ENCODE data around the gene CCND3.
"Not testable (repeated sequence)": the region's sequence is repeated elsewhere in the genome, so short reads cannot be mapped to it uniquely, and the experiment has no call there.

The CCND3 gene

GRCh38 chr6:41943456-41943855 is 1.8 kb upstream of the CCND3 start:
- DNase-seq = no peak

- not testable (repeated sequence) for DNase-seq
Observed at GRCh38 chr6:41942882-41943281, 1.3 kb upstream of the CCND3 start.

- no peak for DNase-seq
Observed at GRCh38 chr6:41942067-41942851, 651 bp upstream of the CCND3 start.

- peak; percentile 56 for DNase-seq
Observed at GRCh38 chr6:41940759-41941279, 789 bp downstream of the CCND3 start.

GRCh38 chr6:41939848-41940758 is 1.5 kb downstream of the CCND3 start:
- DNase-seq = no peak

GRCh38 chr6:41939176-41939847 is 2.3 kb downstream of the CCND3 start:
- peak; percentile 29 for DNase-seq

GRCh38 chr6:41938590-41939175 is 2.9 kb downstream of the CCND3 start:
- no peak for DNase-seq

GRCh38 chr6:41937861-41938574 is 3.6 kb downstream of the CCND3 start:
- DNase-seq = peak; percentile 70

- DNase-seq = no peak
Observed at GRCh38 chr6:41937472-41937860, 4.1 kb downstream of the CCND3 start.

- peak; percentile 91 for DNase-seq
Observed at GRCh38 chr6:41936073-41936837, 5.4 kb downstream of the CCND3 start.

- no peak for DNase-seq
Observed at GRCh38 chr6:41935685-41936072, 5.9 kb downstream of the CCND3 start.

- DNase-seq = no peak
Observed at GRCh38 chr6:41935193-41935574, 6.4 kb downstream of the CCND3 start.

- DNase-seq = no peak
Observed at GRCh38 chr6:41934278-41935192, 7.1 kb downstream of the CCND3 start.

GRCh38 chr6:41932378-41932777 is 9.2 kb downstream of the CCND3 start:
- DNase-seq = no peak

- no peak for DNase-seq
Observed at GRCh38 chr6:41931792-41932191, 9.8 kb downstream of the CCND3 start.

- DNase-seq = no peak
Observed at GRCh38 chr6:41929924-41930323, 11.7 kb downstream of the CCND3 start.

- DNase-seq = no peak
Observed at GRCh38 chr6:41927253-41927652, 14.4 kb downstream of the CCND3 start.

GRCh38 chr6:41922154-41922553 is 19.5 kb downstream of the CCND3 start:
- DNase-seq = no peak

GRCh38 chr6:41921712-41921998 is 20.0 kb downstream of the CCND3 start:
- DNase-seq = no peak

GRCh38 chr6:41920921-41921711 is 20.5 kb downstream of the CCND3 start, which contains the start of the genes BYSL and MED20:
BYSL (plus strand) TSS chr6:41921499; CDS start chr6:41921563, 64 bp downstream.
MED20 (minus strand) TSS chr6:41921139; CDS start chr6:41921018, 121 bp downstream.
- DNase-seq = peak; percentile 96
